NB4 (cell line): ENCODE measurements around the gene ASB18.

Experiments
- DNase-seq: peaks from one replicate; pipeline ENCODE4 v3.0.0; 2010; ENCODE audit warnings: low read depth
- H3K4me3 ChIP-seq: one replicate; pipeline ENCODE4 v1.5.1; 2011; ENCODE audit warnings: mild to moderate bottlenecking, low read depth, low read length, moderate library complexity
- MYC ChIP-seq: IDR thresholded peaks from 2 replicates; pipeline ENCODE4 v1.6.1; 2011; ENCODE audit warnings: low read depth, low read length
- POLR2A ChIP-seq: IDR thresholded peaks from 2 replicates; pipeline ENCODE4 v1.6.1; 2011; ENCODE audit warnings: mild to moderate bottlenecking; ENCODE audit not compliant: insufficient read length; ENCODE audit errors: extremely low read depth
- TF ChIP-seq, protein P1 (sequence below): IDR thresholded peaks from one replicate; pipeline ENCODE4 v1.5.1; 2012; ENCODE audit warnings: low read depth, low read length
- TF ChIP-seq, protein P2 (sequence below): IDR thresholded peaks from 2 replicates; pipeline ENCODE4 v1.6.1; 2011; ENCODE audit warnings: low read depth, low read length

Gene ASB18

DNA sequence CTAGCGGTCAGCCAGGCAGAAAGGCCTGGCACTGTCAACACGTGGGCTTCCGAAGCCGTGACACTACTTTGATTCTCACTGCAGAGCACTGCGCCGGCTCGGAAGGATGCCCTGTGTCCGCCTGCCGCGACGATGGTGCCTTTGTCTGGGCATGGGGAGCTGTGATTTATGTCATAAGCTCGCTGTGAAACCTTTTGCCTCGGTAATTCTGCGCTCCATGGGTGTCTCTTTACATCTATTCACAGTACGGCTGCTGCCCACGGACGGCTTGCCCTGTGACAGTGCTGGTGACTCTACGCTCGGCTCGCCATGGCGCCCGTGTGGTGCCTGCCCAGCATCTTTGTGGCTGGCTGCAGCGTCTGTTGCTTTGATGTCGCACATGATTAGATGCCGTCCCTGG is 52.9 kb downstream of the ASB18 start:
- TF ChIP-seq, protein P1, sequence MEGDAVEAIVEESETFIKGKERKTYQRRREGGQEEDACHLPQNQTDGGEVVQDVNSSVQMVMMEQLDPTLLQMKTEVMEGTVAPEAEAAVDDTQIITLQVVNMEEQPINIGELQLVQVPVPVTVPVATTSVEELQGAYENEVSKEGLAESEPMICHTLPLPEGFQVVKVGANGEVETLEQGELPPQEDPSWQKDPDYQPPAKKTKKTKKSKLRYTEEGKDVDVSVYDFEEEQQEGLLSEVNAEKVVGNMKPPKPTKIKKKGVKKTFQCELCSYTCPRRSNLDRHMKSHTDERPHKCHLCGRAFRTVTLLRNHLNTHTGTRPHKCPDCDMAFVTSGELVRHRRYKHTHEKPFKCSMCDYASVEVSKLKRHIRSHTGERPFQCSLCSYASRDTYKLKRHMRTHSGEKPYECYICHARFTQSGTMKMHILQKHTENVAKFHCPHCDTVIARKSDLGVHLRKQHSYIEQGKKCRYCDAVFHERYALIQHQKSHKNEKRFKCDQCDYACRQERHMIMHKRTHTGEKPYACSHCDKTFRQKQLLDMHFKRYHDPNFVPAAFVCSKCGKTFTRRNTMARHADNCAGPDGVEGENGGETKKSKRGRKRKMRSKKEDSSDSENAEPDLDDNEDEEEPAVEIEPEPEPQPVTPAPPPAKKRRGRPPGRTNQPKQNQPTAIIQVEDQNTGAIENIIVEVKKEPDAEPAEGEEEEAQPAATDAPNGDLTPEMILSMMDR, result no peak
- TF ChIP-seq POLR2A (no peak), MYC (no peak)
- TF ChIP-seq, protein P2, sequence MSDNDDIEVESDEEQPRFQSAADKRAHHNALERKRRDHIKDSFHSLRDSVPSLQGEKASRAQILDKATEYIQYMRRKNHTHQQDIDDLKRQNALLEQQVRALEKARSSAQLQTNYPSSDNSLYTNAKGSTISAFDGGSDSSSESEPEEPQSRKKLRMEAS, result no peak
- no peak overlapping the region for H3K4me3 ChIP-seq
- no peak for DNase-seq

DNA sequence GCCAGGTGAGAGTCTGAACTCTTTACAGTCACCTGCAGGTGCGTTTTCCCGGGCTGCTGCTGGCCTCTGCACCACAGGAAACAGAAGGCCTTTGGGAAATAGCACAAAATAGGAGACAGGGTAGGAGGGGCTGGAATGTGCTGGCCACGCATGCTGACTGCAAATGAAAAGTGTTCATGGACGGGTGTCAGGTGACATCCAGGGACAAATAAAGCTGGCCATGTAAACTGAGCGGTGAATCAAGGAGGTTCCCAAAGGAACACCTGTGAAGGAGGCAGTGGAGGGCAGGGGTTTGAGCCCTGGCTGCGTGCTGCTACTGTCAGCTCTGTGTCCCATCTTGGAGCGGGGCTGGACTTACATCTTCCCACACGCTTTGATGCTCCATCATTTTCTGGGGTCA is 53.7 kb downstream of the ASB18 start:
- TF ChIP-seq, protein P2, result no peak
- TF ChIP-seq, protein P1, result no peak
- no peak for TF ChIP-seq MYC
- TF ChIP-seq POLR2A, result no peak
- no peak overlapping the region for H3K4me3 ChIP-seq
- no peak for DNase-seq

DNA sequence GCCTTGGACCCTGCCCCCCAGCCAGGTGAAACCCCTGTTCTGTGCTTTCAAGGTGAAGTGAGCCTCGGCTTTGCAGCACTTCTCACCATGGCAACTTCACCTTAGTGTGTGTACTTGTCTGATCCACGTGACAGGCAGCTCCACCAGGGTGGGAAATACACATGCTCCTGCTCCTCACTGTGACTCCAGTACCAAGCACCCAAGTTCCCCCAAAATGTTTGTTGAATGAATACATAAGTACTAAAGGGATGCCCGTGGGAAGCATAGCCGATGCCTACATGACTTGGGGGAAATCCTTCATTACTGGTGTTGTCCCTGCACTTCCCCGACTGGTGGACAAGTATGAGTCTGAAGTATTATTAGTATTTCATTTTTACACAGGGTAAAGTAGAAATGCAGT is 54.2 kb downstream of the ASB18 start:
- no peak overlapping the region for H3K4me3 ChIP-seq
- no peak for DNase-seq
- no peak for TF ChIP-seq POLR2A

DNA sequence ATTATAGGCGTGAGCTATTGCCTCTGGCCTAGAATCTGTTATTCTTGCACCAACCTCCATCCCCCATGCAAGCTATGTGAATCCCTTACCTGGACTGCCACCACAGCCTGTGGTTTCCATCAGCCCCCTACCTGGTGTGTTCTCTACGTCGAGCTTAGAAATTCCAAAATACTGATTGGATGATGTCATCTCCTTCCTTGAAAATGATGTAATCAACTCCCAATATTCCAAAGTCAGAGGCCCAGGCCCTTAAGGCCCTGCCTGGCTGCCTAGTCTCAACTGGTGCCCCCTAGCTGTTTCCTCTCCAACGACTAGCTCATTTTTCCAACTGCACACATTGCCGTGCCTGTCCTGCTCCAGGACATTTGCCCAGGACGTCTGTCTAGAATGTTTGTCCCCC is 54.7 kb downstream of the ASB18 start:
- no peak for DNase-seq
- TF ChIP-seq, protein P1, result no peak
- TF ChIP-seq, protein P2, result no peak
- TF ChIP-seq POLR2A, result no peak
- no peak for TF ChIP-seq MYC
- H3K4me3 ChIP-seq, result no peak overlapping the region

DNA sequence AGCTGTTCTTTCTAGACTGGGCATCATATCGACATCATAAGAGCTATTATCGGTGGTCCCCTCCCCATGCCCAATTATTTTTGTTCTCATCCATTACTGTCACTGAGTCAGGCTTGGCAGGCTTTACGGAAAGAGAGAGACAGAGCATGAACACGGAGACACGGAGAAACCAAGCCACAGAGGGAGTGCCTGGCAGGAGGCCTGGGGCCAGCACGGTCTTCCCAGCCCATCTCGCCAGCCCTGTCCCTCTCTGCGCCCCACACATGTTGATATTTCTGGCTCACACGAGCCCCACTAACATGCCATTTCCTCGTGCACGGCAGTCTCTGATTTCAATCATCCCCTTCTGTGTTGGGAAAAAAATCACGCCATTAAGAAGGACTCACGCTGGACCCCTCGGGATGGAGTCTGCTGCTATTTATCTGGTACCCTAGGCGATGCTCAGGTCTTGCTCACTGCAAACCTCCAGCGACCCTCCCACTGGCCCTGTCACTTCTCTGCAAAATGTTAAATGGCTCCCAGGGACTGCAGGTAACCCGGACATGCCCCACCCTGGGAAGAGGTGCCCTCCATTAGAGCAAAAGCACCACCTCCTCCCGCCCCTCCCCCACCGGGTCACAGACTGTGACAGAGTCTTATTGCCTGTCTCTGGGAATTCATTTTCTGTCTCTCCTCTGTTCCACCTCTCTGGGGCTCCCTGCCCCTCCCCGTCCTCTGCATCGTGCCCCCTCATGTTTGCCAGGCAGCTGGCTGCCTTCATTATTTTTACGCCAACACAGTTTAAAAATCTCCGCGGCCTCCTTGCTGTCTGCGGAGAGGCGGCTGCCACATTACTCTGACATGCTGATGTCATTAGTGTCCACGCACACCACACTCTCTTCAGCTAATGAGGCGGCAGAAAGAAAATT is 55.9 kb downstream of the ASB18 start:
- TF ChIP-seq MYC, result no peak
- TF ChIP-seq POLR2A, result no peak
- TF ChIP-seq, protein P2, result no peak
- TF ChIP-seq, protein P1, result no peak

DNA sequence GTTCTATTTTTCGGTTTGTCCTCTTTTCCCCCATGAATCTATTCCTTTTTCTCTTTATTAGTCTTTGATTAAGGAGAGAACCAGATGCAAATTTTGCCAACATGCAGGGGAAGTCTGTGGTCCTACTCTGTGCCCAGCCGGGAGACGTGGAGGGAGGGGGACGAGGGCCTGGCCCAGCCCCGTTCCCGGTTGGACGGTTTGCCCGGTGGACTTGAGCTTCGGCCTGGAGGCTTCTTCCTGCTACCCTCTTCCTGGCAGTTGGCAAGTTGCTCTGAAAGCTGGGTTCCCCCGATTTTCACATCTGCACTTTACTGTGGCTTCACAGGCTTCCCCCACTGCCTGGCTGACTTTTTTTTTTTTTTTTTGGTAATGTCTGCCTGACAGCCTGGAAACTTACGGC is 56.7 kb downstream of the ASB18 start:
- H3K4me3 ChIP-seq, result no peak overlapping the region
- no peak for DNase-seq
- TF ChIP-seq POLR2A (no peak), MYC (no peak)
- TF ChIP-seq, protein P2, result no peak
- TF ChIP-seq, protein P1, result no peak

More for the DNA sequence above, 55.9 kb downstream of the ASB18 start:
- no peak for DNase-seq
- H3K4me3 ChIP-seq, result no peak overlapping the region
